Liver (tissue), 9 donors: ENCODE measurements around the gene RING1. TPM values are rescaled to one million over a fixed set of nuclear protein-coding genes. Genes with fewer than 3 reads are reported as not detected.

Experiments
- DNase-seq: peaks from one replicate; pipeline ENCODE4 v3.0.0-alpha.2; 2017; ENCODE audit warnings: low spot score
- H3K27ac ChIP-seq, 2 donors: one replicate each; pipeline ENCODE4 v1.7.0; 2013; ENCODE audit warnings: inconsistent platforms in 2 of 2, low read length in 2 of 2, control low read depth in 1 of 2, low read depth in 1 of 2, mild to moderate bottlenecking in 1 of 2
- H3K27me3 ChIP-seq, 4 donors: one replicate each; pipeline versions ENCODE4 v1.6.1 to v1.7.0; 2013; ENCODE audit warnings: low read length in 3 of 4, inconsistent platforms in 1 of 4, mild to moderate bottlenecking in 1 of 4, moderate library complexity in 1 of 4; ENCODE audit not compliant: control insufficient read depth in 4 of 4, insufficient read depth in 4 of 4
- H3K36me3 ChIP-seq, 4 donors: one replicate each; pipeline versions ENCODE4 v1.6.1 to v1.7.0; 2013; ENCODE audit warnings: low read length in 3 of 4, mild to moderate bottlenecking in 3 of 4, low read depth in 1 of 4, moderate library complexity in 1 of 4; ENCODE audit not compliant: control insufficient read depth in 4 of 4, insufficient read depth in 3 of 4
- H3K4me1 ChIP-seq, 4 donors: one replicate each; pipeline versions ENCODE4 v1.6.1 to v1.7.0; 2013; ENCODE audit warnings: low read length in 3 of 4, mild to moderate bottlenecking in 3 of 4, moderate library complexity in 1 of 4; ENCODE audit not compliant: control insufficient read depth in 4 of 4, insufficient read depth in 4 of 4
- H3K4me3 ChIP-seq, 3 donors: one replicate each; pipeline versions ENCODE4 v1.6.1 to v1.7.0; 2013; ENCODE audit warnings: low read length in 3 of 3, control low read depth in 1 of 3, low read depth in 1 of 3, mild to moderate bottlenecking in 1 of 3
- H3K9ac ChIP-seq, 2 donors: one replicate each; pipeline ENCODE4 v1.7.0; 2013; ENCODE audit warnings: low read length in 2 of 2, mild to moderate bottlenecking in 2 of 2, moderate library complexity in 2 of 2, control low read depth in 1 of 2, low read depth in 1 of 2
- H3K9me3 ChIP-seq, 4 donors: one replicate each; pipeline versions ENCODE4 v1.6.1 to v1.7.0; 2013; ENCODE audit warnings: low read length in 3 of 4; ENCODE audit not compliant: control insufficient read depth in 4 of 4
- GABPA ChIP-seq, 2 donors: IDR thresholded peaks in 1 of 2; conservative IDR thresholded peaks in 1 of 2; 2 replicates each; pipeline ENCODE4 v1.6.1; 2016; ENCODE audit warnings: antibody characterized with exemption in 2 of 2, mild to moderate bottlenecking in 1 of 2, moderate library complexity in 1 of 2
- NR2F2 ChIP-seq: IDR thresholded peaks from 2 replicates; pipeline ENCODE4 v1.6.1; 2016; ENCODE audit warnings: antibody characterized with exemption
- RAD21 ChIP-seq, 2 donors: IDR thresholded peaks; 2 replicates each; pipeline ENCODE4 v1.6.1; 2016; ENCODE audit warnings: antibody characterized with exemption in 2 of 2, mild to moderate bottlenecking in 2 of 2
- WGBS: extraction: QIAGEN DNeasy Blood & Tissue Kit; methylation state at CpG from one replicate; pipeline ENCODE4 v1.1.7; 2013; 5-methylcytosine and 5-hydroxymethylcytosine counted together
- polyA plus RNA-seq, 2 donors: library from polyadenylated mRNA; stranded (reverse) in 1 of 2; unstranded in 1 of 2; fragments of 200-250 nt in 1 of 2; fragments of >200 nt in 1 of 2; fragmentation: Nextera tagmentation in 1 of 2; extraction: Ambion mirVana in 1 of 2; gene quantifications; one replicate each; pipeline versions ENCODE4 v1.2.1 to v1.2.3, GENCODE V29; 2013 to 2015
- total RNA-seq, 2 donors: library from RNA; depleted of rRNA; stranded (reverse); fragments of >200 nt; gene quantifications; one replicate each; pipeline ENCODE4 v1.2.3, GENCODE V29; 2014
- TF ChIP-seq, protein P1 (sequence below): IDR thresholded peaks from 2 replicates; pipeline ENCODE4 v1.6.1; 2016; ENCODE audit warnings: antibody characterized with exemption
- TF ChIP-seq, protein P2 (sequence below): fragments of 150-350 bp; IDR thresholded peaks from 2 replicates; pipeline ENCODE4 v1.5.1; 2017; ENCODE audit warnings: improper control_type of control experiment, low read depth, low read length; ENCODE audit not compliant: missing input control
- donor health status: healthy.
- donor health status: healthy.
- donor health status: healthy.
- donor health status: healthy.
- donor health status: healthy.

RING1 gene
- total and polyA plus RNA-seq, 4 donors: 4.4 to 19.7 (median 14.9) TPM

DNA sequence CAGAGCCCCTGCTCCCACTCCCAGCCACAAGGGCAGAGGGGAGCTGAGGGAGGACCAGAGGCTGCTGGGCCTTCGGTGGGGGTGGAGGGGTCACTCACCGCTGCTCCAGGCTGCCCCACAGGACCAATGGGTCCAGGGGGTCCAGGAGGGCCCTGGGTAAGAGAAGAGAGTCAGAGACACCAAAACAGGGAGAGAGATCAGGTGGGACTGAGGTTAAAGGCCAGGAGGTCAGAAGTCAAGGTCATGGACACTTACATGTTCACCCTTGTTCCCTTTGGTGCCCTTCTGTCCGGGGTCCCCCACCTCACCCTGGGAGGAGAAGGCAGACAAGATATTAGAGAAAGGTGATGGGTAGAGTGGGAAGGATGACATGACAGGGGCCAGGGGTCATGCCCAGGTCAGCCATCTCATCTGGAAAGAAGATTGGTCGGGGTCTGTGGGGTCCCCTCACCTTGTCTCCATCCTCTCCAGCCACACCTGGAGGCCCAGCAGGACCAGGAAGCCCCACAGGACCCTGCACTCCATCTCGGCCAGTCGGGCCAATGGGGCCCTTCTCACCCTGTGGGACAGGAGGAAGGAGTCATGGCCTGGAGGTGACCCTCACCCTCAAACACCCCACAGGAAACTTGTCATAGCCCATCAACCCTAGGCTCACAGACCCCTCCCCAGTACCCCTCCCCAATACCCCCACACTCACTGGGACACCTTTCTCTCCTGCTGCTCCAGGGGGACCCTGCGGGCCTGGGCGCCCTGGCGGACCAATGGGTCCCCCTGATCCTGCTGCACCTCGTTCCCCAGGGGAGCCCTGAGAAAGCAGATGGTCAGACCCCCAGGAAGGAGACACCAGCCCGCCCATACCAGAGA is 37.1 kb upstream of the RING1 start:
- Histone ChIP-seq H3K4me3 (no peak overlapping the region), H3K9ac (no peak overlapping the region), H3K36me3 (no peaks in the 10 kb centered on the region), H3K4me1 (no peaks in the 10 kb centered on the region), H3K27me3 (no peaks in the 10 kb centered on the region), H3K27ac (no peak overlapping the region), H3K9me3 (no peaks in the 10 kb centered on the region)
- WGBS: 80% methylated on average over 11 of the region's 11 CpGs
- no peak for DNase-seq
- TF ChIP-seq, protein P1, sequence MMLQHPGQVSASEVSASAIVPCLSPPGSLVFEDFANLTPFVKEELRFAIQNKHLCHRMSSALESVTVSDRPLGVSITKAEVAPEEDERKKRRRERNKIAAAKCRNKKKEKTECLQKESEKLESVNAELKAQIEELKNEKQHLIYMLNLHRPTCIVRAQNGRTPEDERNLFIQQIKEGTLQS: no peak

DNA sequence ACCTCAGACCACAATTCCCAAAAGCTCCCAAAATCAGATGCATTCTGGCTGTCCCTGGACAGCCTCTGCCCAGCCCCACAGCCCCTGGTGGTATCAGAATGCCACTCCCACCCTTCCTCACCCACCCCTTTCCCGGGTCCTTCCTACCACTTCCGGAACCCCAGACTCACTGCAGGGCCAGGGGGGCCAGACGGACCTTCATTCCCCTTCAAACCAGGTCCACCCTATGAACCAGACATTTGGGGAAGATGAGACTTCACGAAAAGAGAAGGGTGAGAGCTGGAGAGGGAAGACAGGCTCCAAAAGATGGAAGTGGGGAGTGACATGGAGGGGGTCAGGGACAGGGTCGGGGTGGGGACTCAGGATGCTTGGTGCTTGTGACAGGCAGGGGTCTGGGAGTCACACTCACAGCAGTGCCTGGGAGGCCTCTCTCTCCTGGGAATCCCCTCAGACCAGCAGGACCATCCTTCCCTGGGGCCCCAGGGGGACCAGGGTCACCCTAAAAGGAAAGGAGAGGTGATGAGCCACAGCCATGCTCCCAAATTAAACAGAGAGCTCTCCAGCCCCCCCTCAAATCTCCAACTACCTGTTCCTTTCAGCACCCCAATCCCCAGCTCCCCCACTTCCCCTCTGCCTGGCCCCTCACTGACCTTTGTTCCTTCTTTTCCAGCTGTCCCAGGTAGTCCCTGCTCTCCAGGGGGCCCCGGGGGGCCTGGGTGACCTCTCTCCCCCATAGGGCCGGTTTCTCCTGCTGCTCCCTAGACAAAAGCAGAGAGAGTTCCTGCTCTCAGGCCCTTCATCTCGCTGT is 36.2 kb upstream of the RING1 start:
- no peak overlapping the region for H3K4me3 ChIP-seq
- no peak overlapping the region for H3K27ac ChIP-seq
- H3K36me3 ChIP-seq: no peaks in the 10 kb centered on the region
- WGBS: 64% methylated on average over 8 of the region's 8 CpGs
- H3K27me3 ChIP-seq: no peaks in the 10 kb centered on the region
- TF ChIP-seq GABPA (IDR thresholded peaks at IDR 0.05 in 1 of 2, conservative IDR thresholded peaks at IDR 0.05 in 1 of 2): no peak
- no peak for TF ChIP-seq NR2F2
- no peaks in the 10 kb centered on the region for H3K9me3 ChIP-seq
- DNase-seq: no peak
- no peak overlapping the region for H3K9ac ChIP-seq
- no peaks in the 10 kb centered on the region for H3K4me1 ChIP-seq

DNA sequence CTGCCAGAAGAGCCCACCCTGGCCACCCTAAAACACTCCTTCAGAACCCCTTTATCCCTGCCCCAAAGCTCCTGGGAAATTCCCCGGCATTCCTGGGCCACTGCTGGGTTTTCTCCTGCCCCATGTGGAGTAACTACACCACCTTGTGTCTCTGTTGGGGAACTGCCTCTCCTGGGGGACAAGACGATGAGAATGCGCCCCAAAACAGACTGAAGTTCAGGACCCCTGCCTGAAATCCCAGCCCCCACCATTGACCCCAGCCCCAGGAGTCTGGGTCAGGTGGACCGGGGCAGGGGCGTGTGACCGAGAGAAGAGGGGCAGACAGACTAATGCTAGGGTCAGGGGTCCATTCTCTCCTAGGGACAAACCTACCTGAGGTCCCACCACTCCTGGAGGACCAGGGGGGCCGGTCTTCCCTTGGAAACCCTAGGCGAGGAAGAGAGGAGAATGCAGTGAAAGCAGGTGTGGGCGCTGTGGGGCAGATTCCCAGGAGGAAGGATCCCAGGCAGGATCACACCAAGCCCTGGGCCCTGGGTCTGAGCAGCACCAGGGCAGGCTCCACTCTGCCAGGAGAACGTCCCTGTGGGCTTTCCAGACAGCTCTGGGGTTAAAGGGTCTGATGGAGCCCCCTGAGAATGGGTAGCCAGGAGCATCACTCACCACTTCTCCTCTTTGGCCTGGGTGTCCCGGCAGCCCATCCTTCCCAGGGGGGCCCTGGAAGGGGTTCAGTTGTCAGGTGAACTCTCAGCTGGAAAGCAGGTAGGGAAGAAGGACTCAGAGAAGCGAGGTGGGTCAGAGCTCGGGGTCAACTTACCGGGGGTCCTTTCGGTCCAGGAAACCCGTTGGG is 35.4 kb upstream of the RING1 start:
- no peak for DNase-seq
- Histone ChIP-seq H3K4me1 (no peaks in the 10 kb centered on the region), H3K4me3 (no peak overlapping the region), H3K27me3 (no peaks in the 10 kb centered on the region), H3K9ac (no peak overlapping the region), H3K27ac (no peak overlapping the region), H3K36me3 (no peaks in the 10 kb centered on the region), H3K9me3 (no peaks in the 10 kb centered on the region)
- TF ChIP-seq, protein P2, sequence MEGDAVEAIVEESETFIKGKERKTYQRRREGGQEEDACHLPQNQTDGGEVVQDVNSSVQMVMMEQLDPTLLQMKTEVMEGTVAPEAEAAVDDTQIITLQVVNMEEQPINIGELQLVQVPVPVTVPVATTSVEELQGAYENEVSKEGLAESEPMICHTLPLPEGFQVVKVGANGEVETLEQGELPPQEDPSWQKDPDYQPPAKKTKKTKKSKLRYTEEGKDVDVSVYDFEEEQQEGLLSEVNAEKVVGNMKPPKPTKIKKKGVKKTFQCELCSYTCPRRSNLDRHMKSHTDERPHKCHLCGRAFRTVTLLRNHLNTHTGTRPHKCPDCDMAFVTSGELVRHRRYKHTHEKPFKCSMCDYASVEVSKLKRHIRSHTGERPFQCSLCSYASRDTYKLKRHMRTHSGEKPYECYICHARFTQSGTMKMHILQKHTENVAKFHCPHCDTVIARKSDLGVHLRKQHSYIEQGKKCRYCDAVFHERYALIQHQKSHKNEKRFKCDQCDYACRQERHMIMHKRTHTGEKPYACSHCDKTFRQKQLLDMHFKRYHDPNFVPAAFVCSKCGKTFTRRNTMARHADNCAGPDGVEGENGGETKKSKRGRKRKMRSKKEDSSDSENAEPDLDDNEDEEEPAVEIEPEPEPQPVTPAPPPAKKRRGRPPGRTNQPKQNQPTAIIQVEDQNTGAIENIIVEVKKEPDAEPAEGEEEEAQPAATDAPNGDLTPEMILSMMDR: peak; percentile 52
- TF ChIP-seq NR2F2 (no peak), RAD21 (IDR thresholded peaks at IDR 0.05) (peak; percentile 77 to 82)
- 58% methylated on average over 16 of the region's 16 CpGs for WGBS
